Loucy (cell line): ENCODE results near the gene CHIA.

Source experiments
- H2AFZ ChIP-seq: fragments of 200-600 bp; sonication (generic); 2 replicates; pipeline ENCODE4 v1.6.0; 2016; ENCODE audit warnings: antibody characterized with exemption, mild to moderate bottlenecking, low read length, moderate library complexity
- H3F3A ChIP-seq: fragments of 200-600 bp; 2 replicates; pipeline ENCODE4 v1.6.0; 2016; ENCODE audit warnings: antibody characterized with exemption, low read depth, mild to moderate bottlenecking
- H3K27me3 ChIP-seq: fragments of 200-600 bp; sonication (generic); 2 replicates; pipeline ENCODE4 v1.6.1; 2014; ENCODE audit warnings: low read length, mild to moderate bottlenecking; ENCODE audit not compliant: insufficient read depth, poor library complexity, severe bottlenecking
- H3K36me3 ChIP-seq: fragments of 200-600 bp; sonication (generic); 2 replicates; pipeline ENCODE4 v1.6.1; 2016; ENCODE audit warnings: low read length; ENCODE audit not compliant: insufficient read depth
- H3K4me1 ChIP-seq: fragments of 200-600 bp; sonication (generic); 2 replicates; pipeline ENCODE4 v1.5.1; 2014; ENCODE audit warnings: low read length, mild to moderate bottlenecking; ENCODE audit not compliant: insufficient read depth, poor library complexity, severe bottlenecking
- H3K4me2 ChIP-seq: fragments of 200-600 bp; sonication (generic); 2 replicates; pipeline ENCODE4 v1.6.0; 2014; ENCODE audit warnings: antibody characterized with exemption, low read length, low read depth, mild to moderate bottlenecking; ENCODE audit not compliant: poor library complexity, severe bottlenecking
- H3K4me3 ChIP-seq: fragments of 200-600 bp; sonication (generic); 2 replicates; pipeline ENCODE4 v1.5.1; 2014; ENCODE audit warnings: low read length, mild to moderate bottlenecking, mixed read lengths; ENCODE audit not compliant: poor library complexity, severe bottlenecking
- H3K79me2 ChIP-seq: fragments of 200-600 bp; sonication (generic); 2 replicates; pipeline ENCODE4 v1.6.1; 2014; ENCODE audit warnings: low read length; ENCODE audit not compliant: insufficient read depth
- H3K9ac ChIP-seq: fragments of 200-600 bp; sonication (generic); 2 replicates; pipeline ENCODE4 v1.6.0; 2014; ENCODE audit warnings: mild to moderate bottlenecking, low read depth, low read length, moderate library complexity; ENCODE audit not compliant: poor library complexity, severe bottlenecking
- H3K9me2 ChIP-seq: fragments of 200-600 bp; sonication (generic); replicated peaks from 2 replicates; pipeline ENCODE4 v1.6.1; 2016; ENCODE audit warnings: low read depth, low read length, mixed read lengths
- H3K9me3 ChIP-seq: fragments of 200-600 bp; sonication (generic); 2 replicates; pipeline ENCODE4 v1.6.1; 2014; ENCODE audit warnings: mild to moderate bottlenecking, antibody characterized with exemption, low read length, low read depth; ENCODE audit not compliant: insufficient read depth
- H4K20me1 ChIP-seq: fragments of 200-600 bp; sonication (generic); 2 replicates; pipeline ENCODE4 v1.6.0; 2014; ENCODE audit warnings: antibody characterized with exemption, low read length, mild to moderate bottlenecking; ENCODE audit not compliant: insufficient read depth, poor library complexity, severe bottlenecking
- CTCF ChIP-seq: fragments of 200-600 bp; sonication (generic); conservative IDR thresholded peaks from 2 replicates; pipeline ENCODE4 v1.5.1; 2014; ENCODE audit warnings: mild to moderate bottlenecking, antibody characterized with exemption, low read length
- EZH2phosphoT487 ChIP-seq: fragments of 200-600 bp; IDR thresholded peaks from 2 replicates; pipeline ENCODE4 v1.6.1; 2018; ENCODE audit warnings: antibody characterized with exemption, mild to moderate bottlenecking, moderate library complexity, borderline replicate concordance

The CHIA gene

GRCh38 chr1:111267801-111268508 lies 22.7 kb upstream of the CHIA start:
- Histone ChIP-seq H3K9me3 (no peaks in the 10 kb centered on the region), H3K9me2 (no peaks in the 10 kb centered on the region), H3K4me3 (no peak overlapping the region), H3K79me2 (no peaks in the 10 kb centered on the region), H3F3A (no peaks in the 10 kb centered on the region), H3K27me3 (no peaks in the 10 kb centered on the region), H3K4me2 (no peak overlapping the region), H4K20me1 (no peaks in the 10 kb centered on the region), H2AFZ (no peak overlapping the region), H3K9ac (no peak overlapping the region), H3K36me3 (no peaks in the 10 kb centered on the region), H3K4me1 (no peaks in the 10 kb centered on the region)
- no peak for TF ChIP-seq EZH2phosphoT487
- TF ChIP-seq CTCF: no peak

GRCh38 chr1:111269825-111270406 lies 20.7 kb upstream of the CHIA start:
- H3K9ac ChIP-seq: no peak overlapping the region

DNA sequence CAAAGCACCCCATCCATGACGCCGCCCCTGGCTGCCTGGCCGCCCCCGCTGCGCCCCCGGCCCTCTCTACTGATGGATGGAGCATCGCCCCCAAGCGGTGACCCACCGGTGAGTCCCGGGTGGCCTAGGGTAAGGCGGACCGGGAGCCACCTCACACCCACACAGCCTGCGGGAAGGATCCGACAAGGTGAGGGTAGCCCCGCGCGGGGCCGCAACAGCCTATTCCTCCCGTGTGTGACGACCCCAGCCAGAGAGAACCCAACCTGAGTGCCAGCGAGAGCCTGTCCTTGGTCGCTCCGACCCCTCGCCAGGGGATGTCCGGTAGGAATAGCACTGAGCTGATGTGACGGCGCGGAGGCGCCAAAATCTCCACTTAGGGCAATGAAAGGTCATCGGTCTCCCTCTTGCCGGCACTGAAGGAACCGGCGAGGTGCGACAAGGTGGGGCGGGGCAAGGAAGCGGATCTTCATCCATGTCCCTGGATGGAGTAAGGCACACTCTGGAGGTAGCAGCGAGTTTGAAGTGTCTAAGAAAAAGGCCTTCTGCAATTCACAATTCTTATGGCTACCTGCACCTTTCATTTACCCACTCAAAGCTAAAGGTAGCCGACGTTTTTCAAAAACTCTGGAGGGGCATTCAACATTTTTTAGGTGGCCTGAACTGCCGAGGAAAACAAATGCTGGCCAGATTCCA lies 19.7 kb upstream of the CHIA start:
- no peaks in the 10 kb centered on the region for H3K27me3 ChIP-seq
- H3K36me3 ChIP-seq: no peaks in the 10 kb centered on the region
- no peak overlapping the region for H2AFZ ChIP-seq
- H3F3A ChIP-seq: no peaks in the 10 kb centered on the region
- TF ChIP-seq CTCF: no peak
- TF ChIP-seq EZH2phosphoT487: no peak
- no peaks in the 10 kb centered on the region for H3K4me1 ChIP-seq
- no peaks in the 10 kb centered on the region for H3K79me2 ChIP-seq
- no peak overlapping the region for H3K4me2 ChIP-seq
- no peak overlapping the region for H3K9ac ChIP-seq
- H4K20me1 ChIP-seq: no peaks in the 10 kb centered on the region
- no peak overlapping the region for H3K4me3 ChIP-seq
- H3K9me2 ChIP-seq: no peaks in the 10 kb centered on the region
- no peaks in the 10 kb centered on the region for H3K9me3 ChIP-seq

More at GRCh38 chr1:111269825-111270406, 20.7 kb upstream of the CHIA start:
- no peaks in the 10 kb centered on the region for H3K4me1 ChIP-seq
- H3K9me3 ChIP-seq: no peaks in the 10 kb centered on the region
- H3F3A ChIP-seq: no peaks in the 10 kb centered on the region
- no peaks in the 10 kb centered on the region for H3K9me2 ChIP-seq
- no peak overlapping the region for H2AFZ ChIP-seq
- no peak overlapping the region for H3K4me3 ChIP-seq
- H3K36me3 ChIP-seq: no peaks in the 10 kb centered on the region
- H3K27me3 ChIP-seq: no peaks in the 10 kb centered on the region
- H3K4me2 ChIP-seq: no peak overlapping the region
- no peaks in the 10 kb centered on the region for H3K79me2 ChIP-seq
- H4K20me1 ChIP-seq: no peaks in the 10 kb centered on the region
- no peak for TF ChIP-seq CTCF
- no peak for TF ChIP-seq EZH2phosphoT487
